GM21526 (cell line): ENCODE data around the gene OCEL1.
A peak's percentile ranks its signal among the peaks of the same experiment; 100 is the strongest.
"Not testable (repeated sequence)": the region's sequence is repeated elsewhere in the genome, so short reads cannot be mapped to it uniquely, and the experiment has no call there.

Source experiments
- ATAC-seq: cut with Tn5 transposase; IDR thresholded peaks from one replicate; pipeline ENCODE4 v1.9.1; 2021; ENCODE audit warnings: moderate library complexity; ENCODE audit not compliant: unreplicated experiment, low FRiP score

OCEL1 gene

GRCh38 chr19:17260842-17261325 is 34.9 kb downstream of the OCEL1 start:
- ATAC-seq: no peak

GRCh38 chr19:17262557-17262956 is 36.5 kb downstream of the OCEL1 start:
- no peak for ATAC-seq

DNA sequence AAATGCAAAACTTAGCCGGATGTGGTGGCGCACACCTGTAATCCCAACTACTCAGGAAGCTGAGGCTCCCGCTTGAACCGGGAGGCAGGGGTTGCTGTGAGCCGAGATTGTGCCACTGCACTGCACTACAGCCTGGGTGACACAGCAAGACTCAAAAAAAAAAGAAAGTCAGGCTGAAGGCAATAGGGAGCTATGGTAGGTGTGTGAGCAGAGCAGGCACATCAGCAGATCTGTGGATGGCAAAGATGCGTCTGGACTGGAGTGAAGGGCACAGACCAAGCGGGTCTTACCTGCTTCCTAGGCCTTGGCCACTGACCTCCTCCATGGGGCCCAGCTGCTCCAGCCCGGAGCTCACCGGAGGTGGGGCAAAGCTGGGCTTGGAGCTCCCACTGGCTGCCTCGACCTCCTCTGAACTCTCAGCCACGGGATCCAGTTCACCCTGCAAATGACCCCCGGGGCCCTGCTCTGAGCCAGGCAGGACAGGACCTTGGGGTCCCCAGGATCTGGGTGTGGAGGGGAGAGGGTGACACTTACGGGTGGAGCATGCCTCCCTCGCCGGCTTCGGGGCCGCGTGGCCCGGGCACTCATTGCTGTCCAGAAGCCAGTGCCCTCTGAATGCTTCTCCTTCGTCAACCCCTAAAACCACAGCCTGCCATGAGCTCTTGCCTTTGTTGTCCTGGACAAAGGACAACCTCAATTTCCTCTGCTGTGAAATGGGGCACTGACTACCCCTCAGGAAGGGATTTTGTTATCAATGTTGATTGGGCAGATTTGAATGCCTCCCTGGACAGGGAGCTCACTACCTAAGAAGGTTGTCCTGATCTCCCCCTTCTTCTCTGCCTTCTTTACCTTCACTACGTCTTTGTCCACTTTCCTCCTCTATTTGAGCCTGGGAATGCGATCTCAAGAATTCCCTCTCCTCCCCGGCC is 38.0 kb downstream of the OCEL1 start:
- ATAC-seq: no peak

DNA sequence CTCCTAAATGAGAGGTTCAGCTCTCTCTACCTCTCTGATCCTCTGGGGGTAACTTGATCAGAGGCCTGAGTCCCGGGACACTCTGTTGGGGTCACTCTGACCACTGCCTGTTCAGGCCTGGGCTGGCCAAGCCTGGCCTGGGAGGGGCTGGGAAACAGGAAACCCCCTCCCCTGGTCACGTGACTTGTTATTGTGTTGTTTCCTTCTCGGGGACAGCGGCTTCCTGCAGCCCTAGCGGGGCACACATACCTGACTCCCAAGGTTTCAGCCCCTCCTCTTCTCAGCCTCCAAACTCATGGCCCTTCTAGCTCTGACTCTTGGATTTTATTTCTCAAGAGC is 38.6 kb downstream of the OCEL1 start, which contains the start of gene USHBP1:
Gene USHBP1 (minus strand): TSS at position 105 of the 339 bp plus-strand sequence. CDS start 446 bp downstream, outside the sequence.
- no peak for ATAC-seq

DNA sequence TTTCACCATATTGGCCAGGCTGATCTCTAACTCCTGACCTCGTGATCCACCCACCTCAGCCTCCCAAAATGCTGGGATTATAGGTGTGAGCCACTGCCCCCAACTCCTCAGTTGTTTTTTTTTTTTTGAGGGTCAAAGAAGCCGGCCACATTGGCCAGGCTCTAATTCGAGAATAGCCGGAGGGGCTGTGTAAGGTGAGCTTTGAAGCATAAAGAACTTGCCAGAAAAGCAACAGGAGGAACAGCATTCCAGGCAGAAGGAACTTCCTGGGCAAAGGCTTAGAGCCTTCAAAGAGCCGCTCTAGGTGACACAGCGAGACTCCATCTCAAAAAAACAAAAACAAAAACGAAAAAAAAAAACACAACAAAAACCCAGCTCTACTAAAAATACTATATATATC is 40.0 kb downstream of the OCEL1 start:
- no peak for ATAC-seq

- ATAC-seq: no peak
These were observed 40.6 kb downstream of the OCEL1 start for GRCh38 chr19:17266589-17266974.

- ATAC-seq: peak; percentile 85
These were observed 41.2 kb downstream of the OCEL1 start, which contains the start of gene BABAM1 for GRCh38 chr19:17266975-17267788. BABAM1 (plus strand) TSS chr19:17267443; CDS start chr19:17268807, 1,364 bp downstream.

- no peak for ATAC-seq
These were observed 42.7 kb downstream of the OCEL1 start for GRCh38 chr19:17268754-17269153.

GRCh38 chr19:17274892-17275291 is 48.9 kb downstream of the OCEL1 start:
- ATAC-seq: not testable (repeated sequence)

GRCh38 chr19:17275441-17276175 is 49.6 kb downstream of the OCEL1 start:
- no peak for ATAC-seq
